PC-3 (cell line): Measurements from ENCODE around the gene VWA1. TPM values are rescaled to one million over a fixed set of nuclear protein-coding genes. Genes with fewer than 3 reads are reported as not detected.

Experiments
- ATAC-seq: fragments of 200-7000 bp; cut with Tn5 transposase; 2 replicates; pipeline ENCODE4 v1.9.1; 2020; ENCODE audit warnings: mild to moderate bottlenecking, moderate library complexity
- BruUV-seq: library from RNA; stranded (reverse); fragments of 400-500 nt; replicated peaks from 2 replicates; lab custom pipeline; 2021; lab: Mats Ljungman, UMichigan
- CTCF ChIA-PET: fragments of 300-600 bp; sonication (Branson Sonifier 250); formaldehyde crosslinking; loops from one replicate; lab custom pipeline; 2022; ENCODE audit warnings: antibody characterized with exemption; lab: Charles Lee
- POLR2A ChIA-PET: fragments of 300-600 bp; sonication (Branson Sonifier 250); formaldehyde crosslinking; loops from one replicate; lab custom pipeline; 2022; ENCODE audit warnings: antibody characterized with exemption; ENCODE audit not compliant: unreplicated experiment; lab: Charles Lee
- DNase-seq: peaks from one replicate; pipeline ENCODE4 v3.0.0-alpha.2; 2015
- H2AFZ ChIP-seq: fragments of 300-600 bp; sonication (generic); 2 replicates; pipeline ENCODE4 v1.6.0; 2016; ENCODE audit warnings: antibody characterized with exemption, low read length
- H3F3A ChIP-seq: fragments of 300-600 bp; sonication (generic); one replicate; pipeline ENCODE4 v1.6.0; 2017; ENCODE audit warnings: antibody characterized with exemption, low read length, control low read depth, mild to moderate bottlenecking; ENCODE audit not compliant: unreplicated experiment
- H3K27ac ChIP-seq: fragments of 300-600 bp; sonication (generic); 2 replicates; pipeline ENCODE4 v1.5.1; 2016; ENCODE audit warnings: mild to moderate bottlenecking, low read length
- H3K27me3 ChIP-seq: fragments of 300-600 bp; sonication (generic); 2 replicates; pipeline ENCODE4 v1.6.1; 2016; ENCODE audit warnings: low read length, mixed read lengths
- H3K36me3 ChIP-seq: fragments of 300-600 bp; sonication (generic); 2 replicates; pipeline ENCODE4 v1.6.1; 2016; ENCODE audit warnings: low read depth, mixed run types, low read length, mixed read lengths
- H3K4me1 ChIP-seq: fragments of 300-600 bp; sonication (generic); 2 replicates; pipeline ENCODE4 v1.5.1; 2016; ENCODE audit warnings: low read length; ENCODE audit not compliant: insufficient read depth
- H3K4me2 ChIP-seq: fragments of 300-600 bp; sonication (generic); 2 replicates; pipeline ENCODE4 v1.6.0; 2016; ENCODE audit warnings: low read length
- H3K4me3 ChIP-seq: fragments of 300-600 bp; sonication (generic); 2 replicates; pipeline ENCODE4 v1.5.1; 2016; ENCODE audit warnings: mild to moderate bottlenecking, low read length, mixed read lengths
- H3K79me2 ChIP-seq: fragments of 300-600 bp; sonication (generic); 2 replicates; pipeline ENCODE4 v1.6.1; 2017; ENCODE audit warnings: low read length, mixed read lengths
- H3K9ac ChIP-seq: fragments of 300-600 bp; sonication (generic); 2 replicates; pipeline ENCODE4 v1.6.0; 2016; ENCODE audit warnings: mild to moderate bottlenecking, low read length
- H3K9me2 ChIP-seq: fragments of 300-600 bp; sonication (generic); replicated peaks from 2 replicates; pipeline ENCODE4 v1.6.1; 2016; ENCODE audit warnings: mixed run types, low read length, mixed read lengths
- H3K9me3 ChIP-seq: fragments of 300-600 bp; sonication (generic); 2 replicates; pipeline ENCODE4 v1.6.1; 2016; ENCODE audit warnings: low read length, mixed read lengths
- H4K20me1 ChIP-seq: fragments of 300-600 bp; sonication (generic); 2 replicates; pipeline ENCODE4 v1.6.1; 2016; ENCODE audit warnings: low read length, mixed read lengths
- CTCF ChIP-seq: fragments of 300-600 bp; sonication (generic); conservative IDR thresholded peaks from 2 replicates; pipeline ENCODE4 v1.5.1; 2017; ENCODE audit warnings: antibody characterized with exemption, low read depth, mild to moderate bottlenecking, low read length
- EZH2 ChIP-seq: fragments of 300-600 bp; sonication (generic); IDR thresholded peaks from one replicate; pipeline ENCODE4 v1.6.1; 2017; ENCODE audit warnings: antibody characterized with exemption, mild to moderate bottlenecking, low read length; ENCODE audit not compliant: unreplicated experiment
- EZH2phosphoT487 ChIP-seq: fragments of 300-600 bp; sonication (generic); IDR thresholded peaks from 2 replicates; pipeline ENCODE4 v1.6.1; 2018; ENCODE audit warnings: mild to moderate bottlenecking, antibody characterized with exemption, low read length, borderline replicate concordance
- intact Hi-C: fragments of 100-400 bp; cut with micrococcal nuclease; formaldehyde crosslinking; loops from 2 replicates; pipeline ENCODE4 v1.9.0; 2023
- total RNA-seq: library from RNA; depleted of rRNA; stranded (reverse); fragments of >200 nt; gene quantifications from 2 replicates; pipeline ENCODE4 v1.2.3, GENCODE V29; 2014

Gene VWA1
- total RNA-seq, 1 experiment from 2014 or later = 59.1 TPM

- no peak overlapping the region for H3K4me2 ChIP-seq
- H3K9me2 ChIP-seq = no peaks in the 10 kb centered on the region
- CTCF ChIA-PET = no interaction called here
- POLR2A ChIA-PET = no interaction called here
- H3K36me3 ChIP-seq = peaks cover 75% of the 10 kb centered on the region
- no peak for TF ChIP-seq EZH2phosphoT487
- TF ChIP-seq CTCF = no peak
- TF ChIP-seq EZH2 = no peak
- no peaks in the 10 kb centered on the region for H3K9me3 ChIP-seq
- BruUV-seq = no TSS peak
- H3K4me3 ChIP-seq = no peak overlapping the region
- no peak overlapping the region for H2AFZ ChIP-seq
- ATAC-seq (no peak), DNase-seq (no peak)
- intact Hi-C loops = no loop called here
- no peaks in the 10 kb centered on the region for H3K4me1 ChIP-seq
- H4K20me1 ChIP-seq = no peaks in the 10 kb centered on the region
- H3K79me2 ChIP-seq = no peaks in the 10 kb centered on the region; the same call in 1 of the 2 replicates
- no peaks in the 10 kb centered on the region for H3F3A ChIP-seq
- no peaks in the 10 kb centered on the region for H3K27me3 ChIP-seq
- H3K27ac ChIP-seq = no peak overlapping the region
- H3K9ac ChIP-seq = no peak overlapping the region
Observed at GRCh38 chr1:1487701-1488100, 52.2 kb downstream of the VWA1 start.

- Histone ChIP-seq H3K9me2 (no peaks in the 10 kb centered on the region), H3K4me1 (no peaks in the 10 kb centered on the region), H3F3A (no peaks in the 10 kb centered on the region), H3K9me3 (no peaks in the 10 kb centered on the region), H3K4me2 (no peak overlapping the region), H3K27ac (no peak overlapping the region), H3K79me2 (no peaks in the 10 kb centered on the region; the same call in 1 of the 2 replicates), H3K27me3 (no peaks in the 10 kb centered on the region), H3K4me3 (no peak overlapping the region), H2AFZ (no peak overlapping the region), H3K36me3 (peaks cover 73% of the 10 kb centered on the region), H3K9ac (no peak overlapping the region), H4K20me1 (no peaks in the 10 kb centered on the region)
- intact Hi-C loops = no loop called here
- TF ChIP-seq CTCF (no peak), EZH2phosphoT487 (no peak), EZH2 (no peak)
- ChIA-PET CTCF (no interaction called here), POLR2A (no interaction called here)
- BruUV-seq = no TSS peak
- ATAC-seq (no peak), DNase-seq (no peak)
Observed at GRCh38 chr1:1489231-1489630, 53.7 kb downstream of the VWA1 start.

GRCh38 chr1:1489861-1490260 lies 54.4 kb downstream of the VWA1 start:
- intact Hi-C loops = no loop called here

More at GRCh38 chr1:1489861-1490260, 54.4 kb downstream of the VWA1 start:
- ChIA-PET POLR2A (no interaction called here), CTCF (no interaction called here)
- ATAC-seq (no peak), DNase-seq (no peak)
- H3F3A ChIP-seq = no peaks in the 10 kb centered on the region
- no peak overlapping the region for H3K9ac ChIP-seq
- no peak overlapping the region for H3K4me2 ChIP-seq
- no peaks in the 10 kb centered on the region for H3K4me1 ChIP-seq
- H3K4me3 ChIP-seq = no peak overlapping the region
- BruUV-seq = no TSS peak
- no peaks in the 10 kb centered on the region for H3K27me3 ChIP-seq
- no peaks in the 10 kb centered on the region for H3K9me3 ChIP-seq
- no peaks in the 10 kb centered on the region; the same call in 1 of the 2 replicates for H3K79me2 ChIP-seq
- no peak for TF ChIP-seq EZH2
- TF ChIP-seq CTCF = no peak
- no peaks in the 10 kb centered on the region for H3K9me2 ChIP-seq
- H3K36me3 ChIP-seq = peaks cover 72% of the 10 kb centered on the region
- H3K27ac ChIP-seq = no peak overlapping the region
- no peaks in the 10 kb centered on the region for H4K20me1 ChIP-seq
- H2AFZ ChIP-seq = no peak overlapping the region
